GM18519 (cell line): ENCODE data around the gene CDT1.

Experiments
- ATAC-seq: cut with Tn5 transposase; IDR thresholded peaks from one replicate; pipeline ENCODE4 v1.9.1; 2021; ENCODE audit warnings: mild to moderate bottlenecking, moderate library complexity; ENCODE audit not compliant: unreplicated experiment, low FRiP score

Gene CDT1

DNA sequence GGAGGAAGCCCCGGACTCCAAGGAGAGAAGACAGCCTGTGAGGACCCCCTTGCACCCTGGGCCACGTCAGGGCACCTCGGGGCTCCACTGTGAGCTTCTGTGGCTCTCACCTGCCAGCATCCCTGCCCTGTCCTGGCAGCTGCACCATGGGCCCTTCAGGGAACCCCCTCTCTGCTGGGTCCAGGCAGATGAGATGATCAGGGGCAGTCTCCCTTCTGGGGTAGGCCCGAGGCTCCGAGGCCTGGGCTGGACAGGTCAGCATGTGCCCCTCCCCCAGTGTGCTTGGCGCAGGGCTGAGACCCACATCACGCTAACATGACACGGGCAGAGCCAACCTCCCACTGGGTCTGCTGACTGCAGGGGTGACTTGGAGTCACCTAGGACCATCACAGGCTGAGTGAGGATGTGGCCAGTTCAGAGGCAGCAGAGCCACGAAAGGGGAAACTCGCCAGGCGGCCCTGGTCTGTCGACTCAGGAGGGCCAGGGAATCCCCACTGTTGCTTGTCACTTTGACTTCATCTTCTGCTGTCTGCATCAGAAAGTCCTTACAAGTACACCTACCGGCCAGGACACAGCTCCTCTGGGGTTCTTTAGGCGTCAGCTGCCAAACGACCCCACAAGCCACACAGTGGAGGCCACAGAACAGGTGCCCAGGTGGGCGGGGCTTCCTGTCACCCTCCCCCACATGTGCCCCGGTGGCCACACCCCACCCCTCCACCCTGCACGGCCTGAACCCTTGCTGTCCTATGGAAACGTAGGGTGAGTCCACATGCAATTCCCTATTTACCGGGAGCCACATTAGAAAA lies 50.9 kb downstream of the CDT1 start:
- no peak for ATAC-seq

DNA sequence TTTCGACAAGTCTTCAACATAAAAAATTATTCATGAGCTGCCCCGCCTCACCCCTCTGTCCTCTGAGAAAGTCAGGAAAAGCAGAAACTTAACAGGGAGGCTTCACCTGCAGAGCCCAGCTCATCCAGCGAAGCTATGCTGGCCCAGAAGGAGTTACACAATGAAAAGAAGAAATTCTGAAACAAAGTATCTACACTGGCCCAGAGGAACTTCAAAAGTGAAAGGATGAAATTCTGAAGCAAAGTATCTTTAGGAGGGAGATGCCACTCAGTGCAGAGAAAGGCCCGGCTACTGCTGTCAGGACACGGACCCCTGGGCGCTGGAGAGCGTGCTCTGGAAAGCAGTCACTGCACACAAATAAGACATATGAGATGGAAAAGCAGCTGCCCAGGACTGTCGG lies 51.6 kb downstream of the CDT1 start:
- no peak for ATAC-seq

DNA sequence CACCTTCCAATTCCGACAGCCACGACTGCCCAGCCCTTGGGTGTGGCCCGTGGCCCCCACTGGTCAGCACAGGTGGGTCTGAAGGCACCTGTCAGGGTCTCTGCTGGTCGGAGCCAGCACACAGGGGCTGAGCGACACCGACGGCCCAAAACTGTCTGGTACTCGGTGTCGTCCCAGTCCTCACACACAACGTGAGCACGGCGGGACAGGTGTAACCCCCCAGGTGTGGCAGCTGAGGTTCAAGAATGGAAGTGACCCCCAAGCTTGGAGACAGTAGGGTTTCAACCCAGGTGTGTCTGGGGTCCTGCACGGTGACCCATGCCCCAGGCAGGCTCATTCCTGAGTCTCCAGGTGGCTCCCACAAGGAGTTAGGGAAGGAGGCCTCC lies 52.1 kb downstream of the CDT1 start:
- no peak for ATAC-seq

DNA sequence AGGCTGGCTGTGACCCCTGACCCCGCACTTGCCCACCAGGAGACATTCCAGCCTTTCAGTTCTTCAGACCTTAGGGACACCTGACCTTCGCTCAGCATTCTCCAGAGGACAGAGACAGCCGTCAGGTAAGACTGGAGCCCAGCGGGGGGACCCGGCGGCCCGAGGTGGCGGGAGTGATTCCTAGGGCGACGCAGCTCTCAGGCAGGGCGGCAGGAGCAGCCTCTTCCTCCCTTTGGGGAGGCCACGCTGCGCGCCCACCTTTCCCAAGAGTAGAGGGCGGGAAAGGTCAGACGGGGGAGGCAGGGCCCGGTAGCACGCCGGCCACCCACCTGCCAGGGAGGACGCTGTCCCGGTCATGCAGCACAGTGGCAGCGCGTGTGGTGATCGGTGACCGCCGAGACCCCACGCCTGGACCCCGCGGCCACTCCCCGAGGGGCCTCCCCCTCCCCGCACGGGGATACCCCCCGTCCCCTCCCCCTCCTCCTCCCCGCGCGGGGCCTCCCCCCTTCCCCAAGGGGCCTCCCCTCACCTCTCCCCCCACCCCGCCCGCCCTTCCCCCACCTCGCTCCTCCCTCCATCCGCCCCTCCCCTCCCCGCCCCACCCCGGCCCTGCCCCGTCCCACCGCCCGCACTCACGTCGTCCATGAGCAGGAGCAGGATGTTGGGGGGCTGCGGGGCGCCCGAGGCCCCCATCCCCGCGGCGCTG lies 52.7 kb downstream of the CDT1 start:
- ATAC-seq: no peak

DNA sequence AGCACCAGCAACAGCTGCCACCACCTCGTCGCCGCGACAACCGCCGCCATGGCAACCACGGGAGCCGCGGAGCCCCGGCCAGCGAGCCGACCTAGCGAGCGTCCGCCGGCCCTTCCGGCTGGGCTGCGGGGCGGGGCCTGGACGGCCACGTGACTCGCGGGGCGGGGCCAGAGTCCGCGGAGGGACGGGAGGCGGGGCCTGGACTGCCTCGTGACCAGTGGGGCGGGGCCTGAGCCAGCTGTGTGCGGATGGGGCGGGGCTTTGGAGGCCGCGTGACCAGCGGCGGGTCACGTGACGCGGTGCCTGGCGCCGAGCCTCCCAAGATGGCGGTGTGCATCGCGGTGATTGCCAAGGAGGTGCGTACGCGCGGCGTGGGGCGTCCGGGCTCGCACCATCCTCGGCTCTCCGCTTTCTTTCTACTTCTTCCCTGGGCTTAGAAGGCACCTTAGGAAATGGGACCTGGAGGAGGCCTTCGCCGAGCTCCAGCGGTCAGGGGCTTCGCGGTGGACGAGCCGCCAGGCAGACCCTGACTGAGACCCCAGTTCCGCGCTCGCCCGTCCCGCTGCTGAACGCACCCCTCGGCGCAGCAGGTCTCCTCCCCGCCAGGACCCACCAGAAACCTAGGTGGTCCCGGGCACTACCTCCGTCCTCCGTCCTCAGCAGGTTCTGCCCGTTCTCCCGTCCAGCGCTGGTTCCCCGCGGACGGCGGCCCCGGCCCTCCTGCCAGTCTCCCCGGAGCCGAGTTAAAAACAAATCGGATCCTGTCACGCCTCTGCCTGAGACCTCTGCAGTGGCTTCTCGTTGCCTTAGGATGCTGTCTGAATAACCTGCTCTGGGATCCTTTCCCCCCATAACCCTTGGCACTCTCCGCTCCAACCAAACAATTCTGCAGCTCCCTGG lies 53.5 kb downstream of the CDT1 start, which contains the start of the genes GALNS and TRAPPC2L:
Gene GALNS (minus strand): TSS at position 120 of the 900 bp plus-strand sequence. CDS start 70 bp downstream, at position 50.
Gene TRAPPC2L (plus strand): TSS at position 300 of the 900 bp plus-strand sequence. CDS start 24 bp downstream, at position 324.
- ATAC-seq: peak; percentile 58

DNA sequence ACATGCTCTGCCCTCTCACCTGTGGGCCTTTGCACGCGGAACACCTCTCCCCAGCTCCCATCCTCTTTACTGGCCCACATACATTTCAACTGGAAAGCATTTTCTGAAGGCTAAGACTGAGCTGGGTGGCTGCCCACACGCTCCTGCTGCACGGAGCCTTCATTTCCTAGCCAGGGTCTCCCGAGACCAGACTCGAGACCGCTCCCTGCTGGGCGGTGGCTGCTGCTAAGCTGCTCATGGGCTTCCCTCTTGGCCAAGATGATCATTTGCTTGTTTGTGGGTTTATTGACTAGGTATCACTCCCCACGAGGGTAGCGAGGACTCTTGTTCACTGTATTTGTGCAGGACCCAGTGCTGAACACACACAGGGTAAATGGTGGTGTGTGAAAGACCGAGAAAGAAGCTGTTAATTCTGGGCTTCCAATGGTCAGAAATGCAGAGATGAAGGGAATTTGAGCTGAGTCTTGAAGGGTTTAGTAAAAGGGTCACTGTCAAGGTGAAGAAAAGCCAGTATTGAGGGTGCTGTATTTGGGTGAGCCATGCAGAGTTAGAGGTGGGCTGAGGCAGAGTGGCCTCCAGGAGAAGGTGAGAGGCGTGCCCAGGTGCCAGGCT lies 54.2 kb downstream of the CDT1 start:
- ATAC-seq: no peak
